Fibroblast of lung (primary cell): ENCODE data around the gene RCAN1.

Experiments
- CTCF ChIP-seq, 2 donors: IDR thresholded peaks in 1 of 2; conservative IDR thresholded peaks in 1 of 2; 1 replicate in 1 of 2; 2 replicates in 1 of 2; pipeline ENCODE4 v1.5.1; 2011 to 2012; ENCODE audit warnings: low read length in 2 of 2, control low read depth in 1 of 2, inconsistent platforms in 1 of 2, low read depth in 1 of 2, mild to moderate bottlenecking in 1 of 2
- EZH2 ChIP-seq: IDR thresholded peaks from 2 replicates; pipeline ENCODE4 v1.5.1; 2012; ENCODE audit warnings: low read length, control low read depth, mild to moderate bottlenecking; ENCODE audit errors: missing control alignments

DNA sequence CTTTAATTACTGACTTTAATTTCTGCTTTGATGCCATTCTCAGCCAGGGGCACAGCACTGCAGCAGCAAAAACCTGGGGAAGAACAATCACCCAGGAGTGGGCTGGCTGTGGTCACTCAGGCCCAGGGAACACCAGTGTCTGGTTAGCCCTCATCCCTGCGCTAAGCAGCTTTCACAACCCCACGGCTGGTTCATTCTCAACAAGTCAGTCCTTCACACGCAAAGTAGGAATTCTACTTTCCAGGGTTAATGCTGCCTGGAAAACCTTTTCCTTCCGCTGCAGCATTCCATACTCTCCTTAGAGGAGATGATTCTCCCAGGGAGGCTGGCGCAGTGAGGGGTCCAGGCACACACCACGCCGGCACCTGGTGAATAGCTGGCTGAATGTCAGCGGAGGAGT lies 78.6 kb downstream of the RCAN1 start:
- TF ChIP-seq EZH2 (no peak), CTCF (conservative IDR thresholded peaks at IDR 0.05 in 1 of 2, IDR thresholded peaks at IDR 0.05 in 1 of 2; ENCODE audit: low read depth in 1 of 2, low read length in 2 of 2) (no peak)
